Duodenal mucosa (tissue), 2 donors: ENCODE results near the gene TARM1.

Experiments used
- H3K27ac ChIP-seq: one replicate; pipeline ENCODE4 v1.7.0; 2013; ENCODE audit warnings: low read depth, low read length
- H3K27me3 ChIP-seq, 2 donors: one replicate each; pipeline ENCODE4 v1.7.0; 2013; ENCODE audit warnings: low read length in 2 of 2, control low read depth in 1 of 2; ENCODE audit not compliant: insufficient read depth in 2 of 2, control insufficient read depth in 1 of 2
- H3K36me3 ChIP-seq, 2 donors: one replicate each; pipeline ENCODE4 v1.7.0; 2013; ENCODE audit warnings: low read length in 2 of 2, control low read depth in 1 of 2; ENCODE audit not compliant: insufficient read depth in 2 of 2, control insufficient read depth in 1 of 2
- H3K4me1 ChIP-seq, 2 donors: one replicate each; pipeline ENCODE4 v1.7.0; 2013; ENCODE audit warnings: low read length in 2 of 2, control low read depth in 1 of 2; ENCODE audit not compliant: insufficient read depth in 2 of 2, control insufficient read depth in 1 of 2
- H3K4me3 ChIP-seq, 2 donors: one replicate each; pipeline ENCODE4 v1.7.0; 2013; ENCODE audit warnings: low read length in 2 of 2, low read depth in 1 of 2
- H3K9ac ChIP-seq, 2 donors: one replicate each; pipeline ENCODE4 v1.7.0; 2013; ENCODE audit warnings: low read length in 2 of 2, low read depth in 1 of 2
- H3K9me3 ChIP-seq, 2 donors: one replicate each; pipeline ENCODE4 v1.7.0; 2013; ENCODE audit warnings: low read length in 2 of 2, control low read depth in 1 of 2; ENCODE audit not compliant: control insufficient read depth in 1 of 2

Gene TARM1

DNA sequence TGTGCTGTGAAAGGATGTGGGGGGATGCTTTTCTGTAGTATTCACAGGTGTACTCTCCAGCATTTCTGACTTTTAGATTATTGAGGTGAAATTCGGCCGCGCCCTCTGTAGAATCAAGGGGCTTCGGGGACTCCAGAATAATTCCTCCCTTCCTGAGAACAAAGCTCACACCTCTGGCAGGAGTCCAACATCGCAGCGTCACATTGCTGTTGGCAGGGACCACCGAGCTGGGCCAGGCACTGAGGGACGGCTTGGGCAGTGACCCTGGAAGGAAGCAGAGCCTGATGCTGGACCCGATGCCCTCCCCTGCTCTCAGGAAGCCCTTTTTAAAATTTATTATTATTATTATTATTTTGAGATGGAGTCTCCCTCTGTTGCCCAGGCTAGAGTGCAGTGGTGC is 6.3 kb downstream of the TARM1 start:
- Histone ChIP-seq H3K27ac (no peak overlapping the region), H3K9me3 (no peaks in the 10 kb centered on the region), H3K4me3 (no peak overlapping the region), H3K36me3 (no peaks in the 10 kb centered on the region), H3K27me3 (no peaks in the 10 kb centered on the region), H3K9ac (no peak overlapping the region), H3K4me1 (no peaks in the 10 kb centered on the region)

DNA sequence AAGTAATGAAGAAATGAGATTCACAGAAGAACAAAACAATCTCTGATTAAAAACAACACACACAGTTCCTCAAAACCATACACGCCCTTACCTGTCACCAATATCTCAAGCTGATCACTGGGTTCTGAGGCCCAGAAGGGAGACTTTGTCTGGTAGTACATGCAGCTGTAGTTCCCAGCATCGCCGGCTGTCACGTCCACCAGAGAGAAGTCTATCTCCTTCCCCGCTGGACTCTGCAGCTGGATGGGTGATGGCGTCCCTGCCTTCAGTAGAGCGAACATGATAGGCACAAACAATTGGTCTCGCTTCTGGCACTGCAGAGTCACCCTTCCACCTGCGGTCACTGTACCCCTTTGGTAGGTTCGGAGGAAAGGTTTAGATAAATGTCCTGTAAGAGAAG is 7.3 kb downstream of the TARM1 start:
- no peak overlapping the region for H3K27ac ChIP-seq
- no peak overlapping the region for H3K4me3 ChIP-seq
- H3K9me3 ChIP-seq: peaks cover 0 to 5% of the 10 kb centered on the region in 2 donors
- no peaks in the 10 kb centered on the region for H3K27me3 ChIP-seq
- no peaks in the 10 kb centered on the region for H3K4me1 ChIP-seq
- no peaks in the 10 kb centered on the region for H3K36me3 ChIP-seq
- no peak overlapping the region for H3K9ac ChIP-seq

DNA sequence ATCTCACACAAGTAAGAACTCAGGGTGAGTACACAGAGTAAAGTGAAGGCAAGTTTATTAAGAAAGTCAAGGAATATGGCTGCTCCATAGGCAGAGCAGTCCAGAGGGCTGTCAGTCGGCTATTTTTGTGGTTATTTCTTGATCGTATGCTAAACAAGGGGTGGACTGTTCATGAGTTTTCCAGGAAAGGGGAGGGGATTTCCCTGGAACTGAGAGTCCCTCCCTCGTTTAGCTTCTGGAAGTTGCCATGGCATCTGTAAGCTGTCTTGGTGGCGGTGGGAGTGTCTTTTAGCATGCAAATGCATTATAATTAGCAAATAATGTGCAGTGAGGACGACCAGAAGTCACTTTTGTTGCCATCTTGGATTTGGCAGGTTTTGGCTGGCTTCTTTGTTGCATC is 11.7 kb downstream of the TARM1 start:
- Histone ChIP-seq H3K36me3 (no peaks in the 10 kb centered on the region), H3K9me3 (peaks cover 0 to 5% of the 10 kb centered on the region in 2 donors), H3K27me3 (no peaks in the 10 kb centered on the region), H3K27ac (no peak overlapping the region), H3K4me3 (no peak overlapping the region), H3K4me1 (no peaks in the 10 kb centered on the region), H3K9ac (no peak overlapping the region)

DNA sequence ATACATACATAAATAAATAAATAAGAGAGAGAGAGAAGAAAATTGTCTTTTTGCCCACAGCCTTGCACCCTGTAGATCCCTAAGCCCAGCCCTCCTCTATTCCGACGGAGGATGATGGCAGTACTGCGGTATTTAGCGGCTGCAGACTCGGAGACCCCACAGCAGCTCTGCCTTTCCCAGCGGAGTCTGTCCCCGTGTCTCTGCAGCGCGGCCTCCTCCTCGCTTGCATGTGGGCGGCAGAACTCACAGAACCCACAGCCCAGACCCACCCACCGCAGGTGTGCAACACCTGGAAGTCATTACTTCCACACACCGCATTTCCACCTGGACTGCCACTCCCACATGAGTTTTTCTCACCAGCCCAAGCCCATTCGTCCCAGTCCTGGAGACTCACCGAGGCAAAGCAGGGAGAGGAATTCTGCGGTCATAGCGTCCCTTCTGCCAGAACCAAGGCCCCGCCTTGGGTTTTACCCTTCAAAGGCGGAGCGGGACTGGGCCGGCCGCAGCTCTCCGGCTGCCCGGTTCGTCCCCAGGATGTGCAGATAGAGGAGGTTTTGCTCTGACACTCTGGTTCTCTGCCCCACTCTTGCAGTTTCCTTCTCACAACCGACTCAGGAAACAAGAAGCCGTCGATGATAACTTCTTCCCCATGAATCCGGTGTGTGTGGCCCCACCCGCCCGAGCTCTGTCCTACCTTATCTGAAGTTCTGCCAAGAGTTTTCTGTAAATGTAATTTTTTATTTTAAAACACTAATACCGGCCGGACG is 17.6 kb downstream of the TARM1 start, which contains the start of gene VSTM1:
Gene VSTM1, minus strand, starts transcription at position 548 of the 767 bp plus-strand sequence. Its CDS starts 120 bp downstream, at position 428.
- Histone ChIP-seq H3K9ac (no peak within 1 kb of the TSS), H3K9me3 (no peaks in the 10 kb centered on the region), H3K27ac (no peak within 1 kb of the TSS), H3K4me3 (no peak within 1 kb of the TSS), H3K36me3 (no peaks in the 10 kb centered on the region), H3K27me3 (no peaks in the 10 kb centered on the region), H3K4me1 (no peaks in the 10 kb centered on the region)

DNA sequence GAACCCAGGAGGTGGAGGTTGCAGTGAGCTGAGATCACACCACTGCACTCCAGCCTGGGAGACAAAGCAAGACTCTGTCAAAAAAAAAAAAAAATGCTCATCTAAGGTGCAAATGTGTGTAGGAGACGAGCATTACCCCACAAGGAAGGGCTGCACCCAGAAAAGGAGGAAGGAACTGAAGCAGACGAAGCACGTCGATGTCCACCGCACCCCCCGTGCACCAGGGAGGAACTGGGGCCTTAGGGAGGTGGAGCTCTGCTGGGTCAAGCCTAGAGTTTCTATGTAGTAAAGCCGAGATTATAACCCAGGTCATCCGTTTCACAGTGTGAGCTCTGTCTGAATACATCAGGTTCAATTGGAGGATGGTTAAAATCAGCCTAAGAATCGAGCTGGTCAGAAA is 18.5 kb downstream of the TARM1 start:
- H3K36me3 ChIP-seq: no peaks in the 10 kb centered on the region
- H3K9me3 ChIP-seq: no peaks in the 10 kb centered on the region
- no peak overlapping the region for H3K4me3 ChIP-seq
- H3K27me3 ChIP-seq: no peaks in the 10 kb centered on the region
- no peak overlapping the region for H3K27ac ChIP-seq
- H3K9ac ChIP-seq: no peak overlapping the region
- H3K4me1 ChIP-seq: no peaks in the 10 kb centered on the region

DNA sequence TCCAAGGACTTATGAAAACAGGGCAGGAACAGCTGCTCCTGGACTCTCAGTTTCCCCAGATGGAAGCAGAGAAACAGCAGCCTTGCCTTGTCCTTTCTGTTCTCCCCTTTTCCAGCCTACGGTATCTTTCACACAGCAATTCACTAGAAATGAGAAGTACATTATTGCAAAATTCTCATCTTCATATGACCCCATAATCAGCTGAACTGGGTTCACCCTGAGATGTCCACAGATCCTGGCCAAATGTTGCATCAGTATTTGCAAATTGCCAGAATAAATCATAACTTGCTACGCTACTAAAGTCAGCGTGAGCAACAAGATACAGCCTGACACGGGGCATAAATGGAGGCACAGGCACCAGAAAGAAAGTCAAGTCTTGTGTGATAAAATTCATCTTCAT is 33.5 kb downstream of the TARM1 start:
- Histone ChIP-seq H3K4me3 (no peak overlapping the region), H3K27ac (no peak overlapping the region), H3K9ac (no peak overlapping the region), H3K27me3 (no peaks in the 10 kb centered on the region), H3K4me1 (no peaks in the 10 kb centered on the region), H3K36me3 (no peaks in the 10 kb centered on the region), H3K9me3 (no peaks in the 10 kb centered on the region)

DNA sequence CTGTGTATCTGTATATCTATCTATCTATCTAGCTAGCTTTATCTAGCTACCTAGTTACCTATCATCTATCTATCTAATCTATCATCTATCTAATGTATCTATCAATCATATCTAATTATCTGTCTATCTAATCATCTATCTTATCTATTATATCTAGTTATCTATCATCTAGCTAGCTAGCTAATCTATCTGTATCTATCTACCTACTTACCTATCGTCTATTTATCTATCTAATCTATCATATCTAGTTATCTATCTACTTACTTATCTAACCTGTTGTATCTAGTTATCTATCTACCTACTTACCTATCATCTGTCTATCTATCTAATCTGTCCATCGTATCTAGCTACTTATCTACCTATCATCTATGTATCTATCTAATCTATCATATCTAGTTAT is 35.4 kb downstream of the TARM1 start:
- H3K9ac ChIP-seq: no peak overlapping the region
- H3K4me1 ChIP-seq: no peaks in the 10 kb centered on the region
- H3K4me3 ChIP-seq: no peak overlapping the region
- no peaks in the 10 kb centered on the region for H3K9me3 ChIP-seq
- no peaks in the 10 kb centered on the region for H3K27me3 ChIP-seq
- H3K36me3 ChIP-seq: no peaks in the 10 kb centered on the region
- no peak overlapping the region for H3K27ac ChIP-seq

DNA sequence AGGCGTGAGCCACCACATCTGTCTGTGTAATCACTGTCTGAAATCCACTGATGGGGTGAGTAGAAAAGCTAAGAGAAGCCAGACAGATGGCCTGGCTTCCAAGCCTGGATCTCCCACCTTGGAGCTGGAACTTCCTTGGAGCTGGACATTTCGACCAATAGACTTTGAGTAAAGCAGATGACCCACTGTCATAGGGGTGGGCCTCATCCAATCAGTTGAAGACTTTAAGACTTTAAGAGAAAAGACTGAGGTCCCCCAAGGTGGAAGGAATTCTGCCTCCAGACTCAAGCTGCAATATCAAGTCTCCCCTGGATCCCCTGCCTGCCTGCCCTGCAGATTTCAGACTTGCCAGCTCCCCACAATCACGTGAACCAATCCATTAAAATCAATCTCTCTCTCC is 38.2 kb downstream of the TARM1 start:
- H3K4me3 ChIP-seq: no peak overlapping the region
- H3K9ac ChIP-seq: no peak overlapping the region
- no peaks in the 10 kb centered on the region for H3K4me1 ChIP-seq
- no peaks in the 10 kb centered on the region for H3K36me3 ChIP-seq
- H3K9me3 ChIP-seq: no peaks in the 10 kb centered on the region
- H3K27me3 ChIP-seq: no peaks in the 10 kb centered on the region
- no peak overlapping the region for H3K27ac ChIP-seq

DNA sequence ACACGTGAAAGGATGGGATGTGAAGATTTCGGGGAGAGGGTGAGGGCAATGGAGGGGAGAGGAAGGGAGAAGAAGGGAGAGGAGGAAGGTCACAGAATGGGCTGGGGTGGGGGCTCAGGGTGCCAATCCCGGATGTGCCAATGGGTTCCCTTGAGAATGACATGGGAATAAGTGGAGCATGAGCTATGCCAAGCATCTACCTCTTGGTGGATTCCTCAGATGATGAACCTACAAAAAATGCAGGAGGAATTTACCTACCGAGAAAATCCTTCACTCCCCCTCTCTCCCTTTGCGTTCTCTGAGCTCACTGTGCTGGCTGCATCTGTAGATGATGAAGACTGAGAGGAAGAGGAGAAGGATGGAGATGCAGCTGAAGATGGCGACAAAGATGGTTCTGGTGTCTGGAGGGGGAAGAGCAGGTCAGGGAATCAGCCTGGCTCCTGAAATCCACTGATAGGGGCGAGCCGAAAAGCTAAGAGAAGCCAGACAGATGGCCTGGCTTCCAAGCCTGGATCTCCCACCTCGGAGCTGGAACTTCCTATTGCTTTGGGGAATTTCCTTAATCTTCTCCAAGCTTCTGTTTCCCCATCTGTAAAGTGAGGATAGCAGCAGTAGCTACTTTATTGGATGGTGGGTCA is 39.1 kb downstream of the TARM1 start:
- H3K27me3 ChIP-seq: no peaks in the 10 kb centered on the region
- H3K9ac ChIP-seq: no peak overlapping the region
- no peak overlapping the region for H3K27ac ChIP-seq
- no peak overlapping the region for H3K4me3 ChIP-seq
- no peaks in the 10 kb centered on the region for H3K9me3 ChIP-seq
- H3K4me1 ChIP-seq: no peaks in the 10 kb centered on the region
- no peaks in the 10 kb centered on the region for H3K36me3 ChIP-seq

DNA sequence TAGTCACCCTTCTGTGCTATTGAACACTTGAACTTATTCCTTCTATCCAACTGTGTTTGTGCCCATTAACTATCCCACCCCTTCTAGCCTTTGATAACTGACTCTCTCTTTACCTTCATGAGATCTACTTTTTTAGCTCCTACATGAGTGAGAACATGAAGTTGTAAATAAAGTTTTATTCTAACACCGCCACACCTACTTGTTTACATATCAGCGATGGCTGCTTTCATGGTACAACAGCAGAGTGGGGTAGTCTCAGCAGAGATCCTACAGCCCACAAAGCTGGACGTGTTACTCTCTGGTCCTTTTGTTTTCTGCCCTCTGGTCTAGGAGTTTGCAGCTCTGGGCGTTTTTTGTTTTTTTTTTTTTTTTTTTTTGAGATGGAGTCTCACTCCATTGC is 41.2 kb downstream of the TARM1 start:
- H3K27me3 ChIP-seq: no peaks in the 10 kb centered on the region
- no peaks in the 10 kb centered on the region for H3K36me3 ChIP-seq

More for the DNA sequence above, 41.2 kb downstream of the TARM1 start:
- no peak overlapping the region for H3K4me3 ChIP-seq
- no peaks in the 10 kb centered on the region for H3K9me3 ChIP-seq
- H3K9ac ChIP-seq: no peak overlapping the region
- H3K27ac ChIP-seq: no peak overlapping the region
- H3K4me1 ChIP-seq: no peaks in the 10 kb centered on the region
